WTC11 (cell line): ENCODE measurements around the gene CCDC191.

Experiments
- CTCF ChIP-seq: fragments of 200-600 bp; IDR thresholded peaks from 2 replicates; pipeline ENCODE4 v1.8.0; 2022; ENCODE audit warnings: antibody characterized with exemption
- MLX ChIP-seq: sonication (generic); formaldehyde crosslinking; IDR thresholded peaks from 2 replicates; pipeline ENCODE4 v1.8.1; 2023; ENCODE audit warnings: mild to moderate bottlenecking, missing genetic modification reagents, moderate library complexity
- ZNF138 ChIP-seq: sonication (generic); formaldehyde crosslinking; conservative IDR thresholded peaks from 2 replicates; pipeline ENCODE4 v1.8.1; 2022; ENCODE audit warnings: mild to moderate bottlenecking, moderate library complexity, missing genetic modification reagents
- ZNF263 ChIP-seq: sonication (generic); formaldehyde crosslinking; IDR thresholded peaks from 2 replicates; pipeline ENCODE4 v1.8.1; 2022; ENCODE audit warnings: low read depth, mild to moderate bottlenecking, moderate library complexity, missing genetic modification reagents
- TF ChIP-seq, protein P1 (sequence below): sonication (generic); formaldehyde crosslinking; IDR thresholded peaks from 2 replicates; pipeline ENCODE4 v1.8.0; 2022; ENCODE audit warnings: mild to moderate bottlenecking, missing genetic modification reagents

GRCh38 chr3:113946831-113947230 is 109.5 kb downstream of the CCDC191 start:
- TF ChIP-seq MLX (CRISPR knock-in tag): no peak
- TF ChIP-seq, protein P1, sequence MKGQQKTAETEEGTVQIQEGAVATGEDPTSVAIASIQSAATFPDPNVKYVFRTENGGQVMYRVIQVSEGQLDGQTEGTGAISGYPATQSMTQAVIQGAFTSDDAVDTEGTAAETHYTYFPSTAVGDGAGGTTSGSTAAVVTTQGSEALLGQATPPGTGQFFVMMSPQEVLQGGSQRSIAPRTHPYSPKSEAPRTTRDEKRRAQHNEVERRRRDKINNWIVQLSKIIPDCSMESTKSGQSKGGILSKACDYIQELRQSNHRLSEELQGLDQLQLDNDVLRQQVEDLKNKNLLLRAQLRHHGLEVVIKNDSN (CRISPR knock-in tag): no peak
- no peak for TF ChIP-seq ZNF263 (CRISPR knock-in tag)
- TF ChIP-seq ZNF138 (CRISPR knock-in tag): no peak
- no peak for TF ChIP-seq CTCF
